ENCODE results near the gene SCAPER. TPM values are rescaled to one million over a fixed set of nuclear protein-coding genes. Genes with fewer than 3 reads are reported as not detected.
"Not testable (repeated sequence)": the region's sequence is repeated elsewhere in the genome, so short reads cannot be mapped to it uniquely, and the experiment has no call there.

Gene SCAPER
- total RNA-seq, 1 donor from 2014 or later, result 20.8 TPM

DNA sequence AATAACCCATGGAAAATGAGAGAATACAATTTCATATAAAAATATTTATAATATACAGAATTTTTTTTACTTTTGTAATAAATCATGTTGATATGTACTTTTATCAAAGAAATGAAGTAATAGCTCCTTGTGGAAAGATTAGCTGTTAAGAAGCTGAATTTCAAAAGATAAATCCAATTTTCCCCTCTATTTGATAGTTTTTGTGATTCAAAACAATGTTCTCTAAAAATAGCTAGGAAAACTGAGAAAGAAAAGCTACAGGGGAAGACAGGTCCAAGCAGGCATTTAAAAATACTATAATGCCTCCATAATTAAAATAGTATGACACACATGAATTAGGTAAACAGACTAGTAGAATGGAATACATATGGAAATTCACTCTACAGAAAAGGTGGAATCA lies 44.9 kb downstream of the SCAPER start:
- TF ChIP-seq, protein P1, sequence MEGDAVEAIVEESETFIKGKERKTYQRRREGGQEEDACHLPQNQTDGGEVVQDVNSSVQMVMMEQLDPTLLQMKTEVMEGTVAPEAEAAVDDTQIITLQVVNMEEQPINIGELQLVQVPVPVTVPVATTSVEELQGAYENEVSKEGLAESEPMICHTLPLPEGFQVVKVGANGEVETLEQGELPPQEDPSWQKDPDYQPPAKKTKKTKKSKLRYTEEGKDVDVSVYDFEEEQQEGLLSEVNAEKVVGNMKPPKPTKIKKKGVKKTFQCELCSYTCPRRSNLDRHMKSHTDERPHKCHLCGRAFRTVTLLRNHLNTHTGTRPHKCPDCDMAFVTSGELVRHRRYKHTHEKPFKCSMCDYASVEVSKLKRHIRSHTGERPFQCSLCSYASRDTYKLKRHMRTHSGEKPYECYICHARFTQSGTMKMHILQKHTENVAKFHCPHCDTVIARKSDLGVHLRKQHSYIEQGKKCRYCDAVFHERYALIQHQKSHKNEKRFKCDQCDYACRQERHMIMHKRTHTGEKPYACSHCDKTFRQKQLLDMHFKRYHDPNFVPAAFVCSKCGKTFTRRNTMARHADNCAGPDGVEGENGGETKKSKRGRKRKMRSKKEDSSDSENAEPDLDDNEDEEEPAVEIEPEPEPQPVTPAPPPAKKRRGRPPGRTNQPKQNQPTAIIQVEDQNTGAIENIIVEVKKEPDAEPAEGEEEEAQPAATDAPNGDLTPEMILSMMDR (IDR thresholded peaks at IDR 0.05; ENCODE audit: insufficient read depth, low read length, poor library complexity, severe bottlenecking), result no peak
- no peaks in the 10 kb centered on the region for H3K36me3 ChIP-seq (ENCODE audit: control insufficient read depth, insufficient read depth, low read length)
- no peak for DNase-seq (ENCODE audit: low read depth)
- H3K4me3 ChIP-seq (ENCODE audit: low read depth, low read length), result no peak overlapping the region
- no peaks in the 10 kb centered on the region for H3K27me3 ChIP-seq (ENCODE audit: control insufficient read depth, insufficient read depth, low read length)

DNA sequence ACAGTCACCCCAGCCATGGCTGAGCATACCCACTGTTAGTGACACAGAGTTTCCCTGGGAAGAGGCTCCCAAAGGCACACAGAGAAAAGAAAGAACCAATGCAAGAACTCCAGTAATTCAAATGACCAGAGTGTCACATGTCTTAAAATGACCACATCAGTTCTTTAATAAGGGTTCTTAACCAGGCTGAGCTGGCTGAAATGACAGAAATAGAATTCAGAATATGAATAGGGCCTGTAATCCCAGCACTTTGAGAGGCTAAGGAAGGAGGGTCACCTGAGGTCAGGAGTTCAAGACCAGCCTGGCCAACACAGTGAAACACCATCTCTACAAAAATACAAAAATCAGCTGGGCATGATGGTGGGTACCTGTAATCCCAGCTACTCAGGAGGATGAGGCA lies 54.8 kb downstream of the SCAPER start:
- not testable (repeated sequence) for DNase-seq (ENCODE audit: low read depth); H3K27me3 ChIP-seq (ENCODE audit: control insufficient read depth, insufficient read depth, low read length); H3K4me3 ChIP-seq (ENCODE audit: low read depth, low read length); H3K36me3 ChIP-seq (ENCODE audit: control insufficient read depth, insufficient read depth, low read length)

DNA sequence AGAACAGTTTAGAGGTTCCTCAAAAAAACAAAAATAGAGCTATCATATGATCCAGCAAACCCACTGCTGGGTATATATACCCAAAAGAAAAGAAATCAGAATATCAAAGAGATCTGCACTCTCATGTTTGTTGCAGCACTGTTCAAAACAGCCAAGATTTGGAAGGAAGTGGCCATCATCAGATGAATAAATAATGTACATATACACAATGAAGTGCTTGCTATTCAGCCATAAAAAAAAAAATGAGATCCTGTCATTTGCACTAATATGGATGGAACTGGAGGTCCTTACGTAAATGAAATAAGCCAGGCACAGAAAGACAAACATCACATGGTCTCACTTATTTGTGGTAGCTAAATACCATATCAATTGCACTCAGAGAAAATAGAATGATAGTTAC lies 58.4 kb downstream of the SCAPER start:
- Histone ChIP-seq H3K27me3 (ENCODE audit: control insufficient read depth, insufficient read depth, low read length) (no peaks in the 10 kb centered on the region), H3K4me3 (ENCODE audit: low read depth, low read length) (no peak overlapping the region), H3K36me3 (ENCODE audit: control insufficient read depth, insufficient read depth, low read length) (no peaks in the 10 kb centered on the region)
- TF ChIP-seq, protein P1 (IDR thresholded peaks at IDR 0.05; ENCODE audit: insufficient read depth, low read length, poor library complexity, severe bottlenecking), result no peak
- no peak for DNase-seq (ENCODE audit: low read depth)

DNA sequence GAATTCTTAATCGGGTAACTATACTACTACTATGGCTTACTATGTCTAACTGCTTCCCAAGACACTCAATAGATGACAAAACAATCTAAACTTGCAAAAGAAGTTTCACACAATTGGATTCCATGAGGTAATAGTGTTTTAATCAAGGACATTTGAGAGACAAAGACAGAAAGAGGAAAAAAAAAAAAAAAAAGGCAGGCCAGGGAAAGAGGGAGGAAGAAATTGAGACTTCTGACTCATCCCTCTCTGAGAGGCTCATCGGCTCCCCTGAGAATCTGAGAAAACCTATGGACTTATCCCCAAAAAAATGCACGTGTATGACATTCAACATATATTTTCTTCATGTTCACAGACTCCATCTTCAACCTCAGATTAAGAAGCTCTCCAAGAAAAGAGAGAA lies 61.0 kb downstream of the SCAPER start:
- no peak overlapping the region for H3K4me3 ChIP-seq (ENCODE audit: low read depth, low read length)
- DNase-seq (ENCODE audit: low read depth), result no peak
- H3K27me3 ChIP-seq (ENCODE audit: control insufficient read depth, insufficient read depth, low read length), result no peaks in the 10 kb centered on the region
- H3K36me3 ChIP-seq (ENCODE audit: control insufficient read depth, insufficient read depth, low read length), result no peaks in the 10 kb centered on the region
- TF ChIP-seq, protein P1 (IDR thresholded peaks at IDR 0.05; ENCODE audit: insufficient read depth, low read length, poor library complexity, severe bottlenecking), result no peak

DNA sequence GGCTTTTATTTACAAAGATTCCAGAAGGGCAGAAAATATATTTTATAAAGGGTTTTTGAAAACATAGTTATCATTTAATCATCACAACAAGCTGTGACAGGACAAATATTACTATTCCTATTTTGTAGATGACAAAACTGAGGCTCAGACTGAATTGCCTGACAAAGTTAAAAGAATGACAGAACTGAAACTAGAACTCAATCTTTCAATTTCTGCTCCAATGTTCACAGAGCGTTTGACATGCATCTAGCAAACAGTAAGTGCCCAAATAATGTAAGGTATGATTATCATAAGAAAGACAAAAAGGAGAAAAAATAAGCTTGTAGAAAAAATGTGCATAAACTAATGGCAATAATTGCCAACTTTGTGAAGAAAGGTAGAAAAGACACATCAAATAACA lies 61.9 kb downstream of the SCAPER start:
- Histone ChIP-seq H3K27me3 (ENCODE audit: control insufficient read depth, insufficient read depth, low read length) (no peaks in the 10 kb centered on the region), H3K36me3 (ENCODE audit: control insufficient read depth, insufficient read depth, low read length) (no peaks in the 10 kb centered on the region), H3K4me3 (ENCODE audit: low read depth, low read length) (no peak overlapping the region)
- DNase-seq (ENCODE audit: low read depth), result no peak
- TF ChIP-seq, protein P1 (IDR thresholded peaks at IDR 0.05; ENCODE audit: insufficient read depth, low read length, poor library complexity, severe bottlenecking), result no peak

DNA sequence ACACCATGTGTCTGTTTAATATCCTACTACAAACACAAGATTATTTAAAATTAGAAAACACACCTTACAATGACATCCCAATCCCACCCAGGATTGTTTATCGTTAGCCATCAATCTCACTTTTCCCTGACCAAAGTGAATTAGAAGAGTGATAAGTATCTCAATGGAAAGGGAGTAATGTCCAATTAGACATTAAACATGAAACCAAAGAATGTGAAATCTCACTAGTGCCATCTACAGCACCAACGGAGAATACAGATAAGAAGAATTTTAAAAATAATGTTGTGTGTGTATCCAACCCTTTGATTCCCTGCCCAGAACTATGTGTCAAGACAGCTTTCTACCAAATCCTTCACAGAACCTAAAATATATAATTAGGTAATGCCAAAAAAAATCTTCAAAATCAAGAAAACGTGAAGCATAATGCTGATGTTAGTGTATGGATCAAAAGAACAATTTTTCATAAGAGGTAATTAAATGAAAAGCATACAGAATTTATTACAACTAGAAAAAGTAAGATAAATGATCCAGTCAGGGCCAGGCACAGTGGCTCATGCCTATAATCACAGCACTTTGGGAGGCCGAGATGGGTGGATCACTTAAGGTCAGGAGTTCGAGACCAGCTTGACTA lies 64.2 kb downstream of the SCAPER start:
- TF ChIP-seq, protein P1 (IDR thresholded peaks at IDR 0.05; ENCODE audit: insufficient read depth, low read length, poor library complexity, severe bottlenecking), result peak; percentile 53
- no peak overlapping the region for H3K4me3 ChIP-seq (ENCODE audit: low read depth, low read length)
- no peaks in the 10 kb centered on the region for H3K27me3 ChIP-seq (ENCODE audit: control insufficient read depth, insufficient read depth, low read length)
- DNase-seq (ENCODE audit: low read depth), result no peak
- no peaks in the 10 kb centered on the region for H3K36me3 ChIP-seq (ENCODE audit: control insufficient read depth, insufficient read depth, low read length)

Data from kidney epithelial cell (primary cell).